GM23248 (cell line): ENCODE data around the gene PGA3. TPM values are rescaled to one million over a fixed set of nuclear protein-coding genes. Genes with fewer than 3 reads are reported as not detected.
"Not testable (repeated sequence)": the region's sequence is repeated elsewhere in the genome, so short reads cannot be mapped to it uniquely, and the experiment has no call there.

Source experiments
- DNase-seq: peaks from one replicate; pipeline ENCODE4 v3.0.0-alpha.2; 2015
- H2AFZ ChIP-seq: fragments of 200-600 bp; sonication (generic); 2 replicates; pipeline ENCODE4 v1.6.1; 2016; ENCODE audit warnings: antibody characterized with exemption
- H3F3A ChIP-seq: fragments of 200-600 bp; sonication (generic); 2 replicates; pipeline ENCODE4 v1.6.1; 2016; ENCODE audit warnings: mild to moderate bottlenecking, antibody characterized with exemption, mixed run types; ENCODE audit not compliant: insufficient read depth
- H3K27ac ChIP-seq: fragments of 200-600 bp; sonication (generic); 2 replicates; pipeline ENCODE4 v1.5.1; 2016; ENCODE audit warnings: mild to moderate bottlenecking
- H3K27me3 ChIP-seq: fragments of 200-600 bp; sonication (generic); replicated peaks from 2 replicates; pipeline ENCODE4 v1.6.1; 2016; ENCODE audit warnings: mild to moderate bottlenecking; ENCODE audit not compliant: insufficient read depth
- H3K36me3 ChIP-seq: fragments of 200-600 bp; sonication (generic); 2 replicates; pipeline ENCODE4 v1.6.1; 2016; ENCODE audit warnings: low read depth, mild to moderate bottlenecking
- H3K4me1 ChIP-seq: fragments of 200-600 bp; sonication (generic); 2 replicates; pipeline ENCODE4 v1.6.1; 2016; ENCODE audit warnings: mild to moderate bottlenecking; ENCODE audit not compliant: insufficient read depth
- H3K4me2 ChIP-seq: fragments of 200-600 bp; sonication (generic); one replicate; pipeline ENCODE4 v1.6.1; 2016; ENCODE audit warnings: mild to moderate bottlenecking; ENCODE audit not compliant: unreplicated experiment
- H3K4me3 ChIP-seq: fragments of 200-600 bp; sonication (generic); 2 replicates; pipeline ENCODE4 v1.5.1; 2016; ENCODE audit warnings: mild to moderate bottlenecking
- H3K79me2 ChIP-seq: fragments of 200-600 bp; sonication (generic); 2 replicates; pipeline ENCODE4 v1.6.1; 2016; ENCODE audit warnings: mild to moderate bottlenecking; ENCODE audit not compliant: insufficient read depth
- H3K9ac ChIP-seq: fragments of 200-600 bp; sonication (generic); 2 replicates; pipeline ENCODE4 v1.6.1; 2016; ENCODE audit warnings: mild to moderate bottlenecking
- H3K9me2 ChIP-seq: fragments of 200-600 bp; sonication (generic); 2 replicates; pipeline ENCODE4 v1.6.1; 2016; ENCODE audit warnings: mixed run types, mild to moderate bottlenecking, moderate library complexity; ENCODE audit not compliant: insufficient read depth
- H3K9me3 ChIP-seq: fragments of 200-600 bp; sonication (generic); one replicate; pipeline ENCODE4 v1.6.1; 2017; ENCODE audit warnings: low read depth
- H4K20me1 ChIP-seq: fragments of 200-600 bp; sonication (generic); 2 replicates; pipeline ENCODE4 v1.6.0; 2016; ENCODE audit not compliant: insufficient read depth
- EZH2 ChIP-seq: fragments of 200-600 bp; sonication (generic); IDR thresholded peaks from 2 replicates; pipeline ENCODE4 v1.6.1; 2018; ENCODE audit warnings: antibody characterized with exemption, mild to moderate bottlenecking; ENCODE audit not compliant: insufficient read depth, poor library complexity, severe bottlenecking
- EZH2phosphoT487 ChIP-seq: fragments of 200-600 bp; sonication (generic); IDR thresholded peaks from 2 replicates; pipeline ENCODE4 v1.6.1; 2018; ENCODE audit warnings: antibody characterized with exemption, moderate library complexity, mild to moderate bottlenecking, low read depth; ENCODE audit not compliant: insufficient read depth
- WGBS, 2 experiments: methylation state at CpG; one replicate each; pipeline ENCODE4 v1.1.6; 2015 to 2017; ENCODE audit warnings: low lambda C conversion rate in 2 of 2, low coverage in 1 of 2; ENCODE audit errors: missing lambda C conversion rate in 2 of 2; 5-methylcytosine and 5-hydroxymethylcytosine counted together
- in situ Hi-C: fragments of 300-500 bp; cut with MboI; formaldehyde crosslinking; loops from 2 replicates; pipeline ENCODE4 v1.15.0; 2020
- polyA plus RNA-seq: library from polyadenylated mRNA; unstranded; fragments of >200 nt; fragmentation: Nextera tagmentation; extraction: Ambion mirVana; gene quantifications from 2 replicates; pipeline ENCODE4 v1.2.1, GENCODE V29; 2016
- total RNA-seq: library from RNA; depleted of rRNA; stranded (reverse); fragments of >200 nt; shearing (Covaris generic); gene quantifications from 2 replicates; pipeline ENCODE4 v1.2.3, GENCODE V29; 2014

The PGA3 gene
- total and polyA plus RNA-seq, 2 experiments from 2014 or later: not detected

- H3K36me3 ChIP-seq: no peaks in the 10 kb centered on the region
- WGBS, 2 experiments: 67 to 72% methylated on average over 13 of the region's 13 CpGs
- H3K27me3 ChIP-seq: no peaks in the 10 kb centered on the region
- no peaks in the 10 kb centered on the region; the same call in 1 of the 2 replicates for H3K79me2 ChIP-seq
- H3K9ac ChIP-seq: no peak overlapping the region
- no peak overlapping the region for H3K27ac ChIP-seq
- H3K4me3 ChIP-seq: no peak overlapping the region
- no peaks in the 10 kb centered on the region for H3K9me3 ChIP-seq
- H2AFZ ChIP-seq: no peak overlapping the region
- no peaks in the 10 kb centered on the region for H4K20me1 ChIP-seq
- no peak overlapping the region for H3K4me2 ChIP-seq
- in situ Hi-C loops: no loop called here
- H3F3A ChIP-seq: peaks cover 14% of the 10 kb centered on the region
- no peaks in the 10 kb centered on the region for H3K9me2 ChIP-seq
- no peak for DNase-seq
- TF ChIP-seq EZH2phosphoT487 (no peak), EZH2 (no peak)
- H3K4me1 ChIP-seq: peaks cover 22% of the 10 kb centered on the region
These were observed 39.4 kb upstream of the PGA3 start for GRCh38 chr11:61163714-61164605.

- no peak for DNase-seq
- WGBS, 2 experiments: 64 to 68% methylated on average over 13 of the region's 13 CpGs
These were observed 38.5 kb upstream of the PGA3 start for GRCh38 chr11:61164606-61165424.

GRCh38 chr11:61165785-61166184 is 37.5 kb upstream of the PGA3 start:
- H4K20me1 ChIP-seq, H2AFZ ChIP-seq, DNase-seq, H3K9me2 ChIP-seq, H3K9ac ChIP-seq, H3F3A ChIP-seq, H3K9me3 ChIP-seq, H3K4me1 ChIP-seq, H3K27ac ChIP-seq, H3K4me2 ChIP-seq, H3K36me3 ChIP-seq, H3K27me3 ChIP-seq, H3K79me2 ChIP-seq, in situ Hi-C loops, H3K4me3 ChIP-seq: not testable (repeated sequence)
- 39 to 66% methylated on average over 4 to 5 of the region's 7 CpGs for WGBS, 2 experiments

More at GRCh38 chr11:61164606-61165424, 38.5 kb upstream of the PGA3 start:
- Histone ChIP-seq H3K4me2 (no peak overlapping the region), H4K20me1 (no peaks in the 10 kb centered on the region), H3K9me2 (no peaks in the 10 kb centered on the region), H3K79me2 (no peaks in the 10 kb centered on the region; the same call in 1 of the 2 replicates), H3K9me3 (no peaks in the 10 kb centered on the region), H3K4me3 (no peak overlapping the region), H3K36me3 (no peaks in the 10 kb centered on the region), H2AFZ (no peak overlapping the region), H3F3A (peaks cover 10% of the 10 kb centered on the region), H3K27ac (no peak overlapping the region), H3K27me3 (no peaks in the 10 kb centered on the region), H3K9ac (no peak overlapping the region), H3K4me1 (peaks cover 15% of the 10 kb centered on the region)
- in situ Hi-C loops: no loop called here
- no peak for TF ChIP-seq EZH2phosphoT487
- no peak for TF ChIP-seq EZH2

- H3K27ac ChIP-seq, H2AFZ ChIP-seq, H3F3A ChIP-seq, H3K4me2 ChIP-seq, H3K9ac ChIP-seq, H3K9me2 ChIP-seq, H4K20me1 ChIP-seq, H3K27me3 ChIP-seq, DNase-seq, H3K79me2 ChIP-seq, H3K36me3 ChIP-seq, H3K9me3 ChIP-seq, H3K4me1 ChIP-seq, H3K4me3 ChIP-seq, in situ Hi-C loops: not testable (repeated sequence)
- 89 to 92% methylated on average over 17 to 24 of the region's 31 CpGs for WGBS, 2 experiments
These were observed 37.0 kb upstream of the PGA3 start for GRCh38 chr11:61166331-61166730.
